Endodermal cell (in vitro differentiated cells): ENCODE results near the gene FGR. TPM values are rescaled to one million over a fixed set of nuclear protein-coding genes. Genes with fewer than 3 reads are reported as not detected.
A peak's percentile ranks its signal among the peaks of the same experiment; 100 is the strongest.

ENCODE experiments used
- DNase-seq: peaks from one replicate; pipeline ENCODE4 v3.0.0-alpha.2; 2017
- H3K27ac ChIP-seq: 2 replicates; pipeline ENCODE4 v1.5.1; 2013; ENCODE audit warnings: mild to moderate bottlenecking, low read depth, low read length, moderate library complexity
- H3K27me3 ChIP-seq: 2 replicates; pipeline ENCODE4 v1.6.1; 2013; ENCODE audit warnings: mild to moderate bottlenecking, low read length, moderate library complexity; ENCODE audit not compliant: insufficient read depth, control insufficient read depth, poor library complexity, severe bottlenecking
- H3K36me3 ChIP-seq: 2 replicates; pipeline ENCODE4 v1.7.0; 2013; ENCODE audit warnings: mild to moderate bottlenecking, low read length, moderate library complexity; ENCODE audit not compliant: control insufficient read depth, insufficient read depth
- H3K4me1 ChIP-seq: one replicate; pipeline ENCODE4 v1.7.0; 2013; ENCODE audit warnings: low read length; ENCODE audit not compliant: control insufficient read depth, insufficient read depth
- H3K4me3 ChIP-seq: 2 replicates; pipeline ENCODE4 v1.5.1; 2013; ENCODE audit warnings: mild to moderate bottlenecking, low read length, moderate library complexity
- H3K9ac ChIP-seq: 2 replicates; pipeline ENCODE4 v1.6.1; 2013; ENCODE audit warnings: mild to moderate bottlenecking, low read length, moderate library complexity; ENCODE audit not compliant: poor library complexity, severe bottlenecking; ENCODE audit errors: extremely low read depth
- H3K9me3 ChIP-seq: 2 replicates; pipeline ENCODE4 v1.6.1; 2013; ENCODE audit warnings: mild to moderate bottlenecking, low read length, moderate library complexity; ENCODE audit not compliant: control insufficient read depth
- H3K27ac Mint-ChIP-seq: 2 replicates; pipeline ENCODE4 v1.8.0; 2020; ENCODE audit warnings: mixed read lengths
- H3K27me3 Mint-ChIP-seq: 2 replicates; pipeline ENCODE4 v1.8.0; 2021; ENCODE audit warnings: mild to moderate bottlenecking, mixed read lengths; ENCODE audit not compliant: insufficient read depth
- H3K36me3 Mint-ChIP-seq: 2 replicates; pipeline ENCODE4 v1.8.0; 2020; ENCODE audit warnings: low read depth, mixed read lengths
- H3K4me1 Mint-ChIP-seq: 2 replicates; pipeline ENCODE4 v1.8.0; 2020; ENCODE audit warnings: mixed read lengths
- H3K4me3 Mint-ChIP-seq: 2 replicates; pipeline ENCODE4 v1.8.0; 2020; ENCODE audit warnings: mild to moderate bottlenecking, moderate library complexity, mixed read lengths
- H3K9me3 Mint-ChIP-seq: 2 replicates; pipeline ENCODE4 v1.8.0; 2020; ENCODE audit warnings: mild to moderate bottlenecking, mixed read lengths
- WGBS, 2 experiments: methylation state at CpG; one replicate each; pipeline versions ENCODE4 v1.1.5 to v1.1.7; 2013; ENCODE audit warnings: missing lambda C conversion rate in 2 of 2, mixed read lengths in 1 of 2; ENCODE audit not compliant: insufficient coverage in 1 of 2, insufficient read length in 1 of 2; 5-methylcytosine and 5-hydroxymethylcytosine counted together
- total RNA-seq, 2 donors: library from RNA; stranded (reverse); fragmentation: NEBNext Ultra II Directional in 1 of 2; extraction: Animal tissue kit (Norgen Biotek cat#: 25700) in 1 of 2; gene quantifications; 2 replicates in 1 of 2; 3 replicates in 1 of 2; pipeline ENCODE4 v1.2.1, GENCODE V29; 2021
- TF ChIP-seq, protein P1 (sequence below): fragments of 200-600 bp; sonication (generic); conservative IDR thresholded peaks from 2 replicates; pipeline ENCODE4 v1.5.0; 2021; ENCODE audit warnings: antibody characterized with exemption, mild to moderate bottlenecking

FGR gene
- total RNA-seq, 2 donors from 2014 or later = not detected

DNA sequence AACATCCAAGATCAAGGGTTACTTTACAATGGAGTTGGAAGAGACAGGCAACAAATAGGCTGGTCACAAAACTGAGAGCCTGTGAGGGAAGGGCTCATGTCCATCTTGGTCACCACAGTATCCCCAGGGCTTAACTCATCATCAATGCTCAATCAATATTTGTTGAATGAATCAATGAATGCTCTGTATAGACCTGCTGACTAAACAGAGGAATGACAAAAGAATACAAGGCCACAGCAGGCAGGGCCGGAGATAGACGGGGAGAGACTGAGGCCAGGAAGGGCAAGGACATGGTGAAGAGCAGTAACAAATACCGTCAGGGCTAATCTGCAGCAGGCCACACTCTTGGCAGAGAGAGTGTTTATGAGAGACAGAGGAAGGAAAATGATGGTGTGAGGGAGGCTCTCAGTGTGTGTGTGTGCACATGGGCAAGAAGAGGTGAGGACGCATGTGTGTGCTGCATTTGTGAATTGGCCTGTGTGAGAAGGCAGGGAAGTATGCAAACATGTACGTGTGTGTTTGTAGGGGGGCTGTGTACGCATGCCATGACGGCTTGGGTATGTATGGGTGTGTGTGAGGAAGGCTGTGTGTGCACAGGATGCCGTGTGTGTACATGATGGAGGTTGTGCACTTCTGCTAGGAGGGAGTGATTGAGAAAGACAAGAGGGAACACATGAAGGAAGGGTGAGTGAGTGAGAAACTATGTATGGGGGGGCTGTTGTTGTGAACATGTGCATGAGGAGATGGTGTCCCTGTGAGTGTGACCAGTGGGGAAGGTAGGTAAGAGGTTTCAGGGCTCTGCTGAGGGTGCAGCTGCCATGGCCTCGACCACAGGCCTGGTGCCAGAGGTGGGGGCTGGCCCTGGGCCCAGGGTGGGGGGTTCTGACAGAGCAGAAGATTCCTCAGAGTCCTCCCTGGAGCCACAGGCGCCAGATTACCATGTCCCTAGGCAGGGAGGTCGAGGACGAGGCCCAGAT is 46.4 kb downstream of the FGR start:
- peak overlapping the region; percentile 74 for H3K27ac ChIP-seq
- WGBS, 2 experiments = 92 to 94% methylated on average over 12 of the region's 12 CpGs
- H3K27ac Mint-ChIP-seq = no peak overlapping the region
- H3K9ac ChIP-seq = no peak overlapping the region
- TF ChIP-seq, protein P1, sequence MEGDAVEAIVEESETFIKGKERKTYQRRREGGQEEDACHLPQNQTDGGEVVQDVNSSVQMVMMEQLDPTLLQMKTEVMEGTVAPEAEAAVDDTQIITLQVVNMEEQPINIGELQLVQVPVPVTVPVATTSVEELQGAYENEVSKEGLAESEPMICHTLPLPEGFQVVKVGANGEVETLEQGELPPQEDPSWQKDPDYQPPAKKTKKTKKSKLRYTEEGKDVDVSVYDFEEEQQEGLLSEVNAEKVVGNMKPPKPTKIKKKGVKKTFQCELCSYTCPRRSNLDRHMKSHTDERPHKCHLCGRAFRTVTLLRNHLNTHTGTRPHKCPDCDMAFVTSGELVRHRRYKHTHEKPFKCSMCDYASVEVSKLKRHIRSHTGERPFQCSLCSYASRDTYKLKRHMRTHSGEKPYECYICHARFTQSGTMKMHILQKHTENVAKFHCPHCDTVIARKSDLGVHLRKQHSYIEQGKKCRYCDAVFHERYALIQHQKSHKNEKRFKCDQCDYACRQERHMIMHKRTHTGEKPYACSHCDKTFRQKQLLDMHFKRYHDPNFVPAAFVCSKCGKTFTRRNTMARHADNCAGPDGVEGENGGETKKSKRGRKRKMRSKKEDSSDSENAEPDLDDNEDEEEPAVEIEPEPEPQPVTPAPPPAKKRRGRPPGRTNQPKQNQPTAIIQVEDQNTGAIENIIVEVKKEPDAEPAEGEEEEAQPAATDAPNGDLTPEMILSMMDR = no peak
- peaks cover 5% of the 10 kb centered on the region for H3K36me3 ChIP-seq
- no peak overlapping the region for H3K4me3 ChIP-seq
- H3K9me3 Mint-ChIP-seq = no peaks in the 10 kb centered on the region
- H3K36me3 Mint-ChIP-seq = no peaks in the 10 kb centered on the region
- no peaks in the 10 kb centered on the region for H3K27me3 ChIP-seq
- H3K9me3 ChIP-seq = no peaks in the 10 kb centered on the region
- H3K4me1 ChIP-seq = peaks cover 8% of the 10 kb centered on the region
- H3K4me3 Mint-ChIP-seq = no peak overlapping the region
- H3K27me3 Mint-ChIP-seq = no peaks in the 10 kb centered on the region
- DNase-seq = no peak
- peaks cover 6% of the 10 kb centered on the region for H3K4me1 Mint-ChIP-seq

DNA sequence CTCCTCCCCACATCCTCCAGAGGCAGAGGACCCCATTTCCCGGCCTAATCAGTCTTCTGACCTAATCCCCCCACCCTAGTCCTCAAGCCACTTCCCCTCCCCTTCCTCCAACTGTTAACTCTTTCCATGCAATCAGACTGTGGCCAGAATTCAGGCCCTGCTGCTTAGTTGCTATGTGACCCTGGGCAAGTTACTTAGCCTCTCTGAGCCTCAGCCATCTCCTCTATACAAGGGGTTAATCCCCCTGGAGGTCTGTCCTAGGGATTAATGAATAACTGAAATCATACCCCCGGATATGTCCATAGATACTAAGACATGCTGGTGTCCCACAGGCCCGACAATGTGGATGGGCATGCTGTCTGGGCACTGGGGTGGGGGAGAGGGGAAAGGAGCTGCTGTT is 49.3 kb downstream of the FGR start:
- H3K27ac Mint-ChIP-seq = no peak overlapping the region
- no peaks in the 10 kb centered on the region for H3K4me1 ChIP-seq
- peaks cover 9% of the 10 kb centered on the region for H3K36me3 ChIP-seq
- H3K36me3 Mint-ChIP-seq = peaks cover 4% of the 10 kb centered on the region
- 85 to 89% methylated on average over 3 of the region's 3 CpGs for whole genome bisulfite sequencing, 2 experiments
- no peaks in the 10 kb centered on the region for H3K9me3 ChIP-seq
- no peaks in the 10 kb centered on the region for H3K27me3 Mint-ChIP-seq
- no peaks in the 10 kb centered on the region for H3K9me3 Mint-ChIP-seq
- H3K4me3 Mint-ChIP-seq = no peak overlapping the region
- H3K27me3 ChIP-seq = no peaks in the 10 kb centered on the region
- TF ChIP-seq, protein P1 = no peak
- H3K4me3 ChIP-seq = no peak overlapping the region
- H3K4me1 Mint-ChIP-seq = peaks cover 2% of the 10 kb centered on the region
- H3K27ac ChIP-seq = no peak overlapping the region
- DNase-seq = no peak
- no peak overlapping the region for H3K9ac ChIP-seq

DNA sequence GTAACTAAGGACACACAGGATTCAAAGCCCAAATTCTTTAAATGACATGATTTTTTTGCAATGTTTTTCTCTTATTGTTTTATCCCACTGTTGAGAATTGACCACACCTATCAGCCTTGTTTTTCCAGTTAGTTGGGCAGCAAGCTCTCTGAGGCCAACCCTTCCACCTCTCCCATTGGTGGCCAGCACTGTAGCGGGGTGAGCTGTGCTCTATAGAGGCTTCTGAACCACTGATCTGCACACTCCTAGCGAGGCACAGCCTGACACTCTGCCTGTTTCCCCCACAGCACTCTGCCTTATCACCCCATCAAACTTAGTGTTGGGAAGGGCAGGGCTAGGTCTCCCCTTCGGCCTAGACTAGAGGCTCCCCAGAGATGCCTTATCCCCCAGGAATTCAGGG is 50.5 kb downstream of the FGR start:
- no peak overlapping the region for H3K27ac Mint-ChIP-seq
- WGBS, 2 experiments = 89 to 100% methylated on average over 2 to 3 of the region's 3 CpGs
- H3K27ac ChIP-seq = no peak overlapping the region

More for the DNA sequence above, 50.5 kb downstream of the FGR start:
- Mint-ChIP-seq H3K4me3 (no peak overlapping the region), H3K4me1 (peaks cover 2% of the 10 kb centered on the region), H3K27me3 (no peaks in the 10 kb centered on the region), H3K36me3 (peaks cover 4% of the 10 kb centered on the region), H3K9me3 (no peaks in the 10 kb centered on the region)
- Histone ChIP-seq H3K9ac (no peak overlapping the region), H3K27me3 (no peaks in the 10 kb centered on the region), H3K36me3 (peaks cover 5% of the 10 kb centered on the region), H3K4me3 (no peak overlapping the region), H3K9me3 (no peaks in the 10 kb centered on the region), H3K4me1 (no peaks in the 10 kb centered on the region)
- TF ChIP-seq, protein P1 = no peak
- no peak for DNase-seq
